Neuronal stem cell (in vitro differentiated cells): ENCODE measurements around the gene SUGP2.

Experiments used
- DNase-seq: peaks from one replicate; pipeline ENCODE4 v3.0.0-alpha.2; 2013; ENCODE audit warnings: low spot score
- H2AFZ ChIP-seq: one replicate; pipeline ENCODE4 v1.6.1; 2013; ENCODE audit warnings: mild to moderate bottlenecking, low read length, inconsistent platforms
- H2AK5ac ChIP-seq: 2 replicates; pipeline ENCODE4 v1.6.1; 2013; ENCODE audit warnings: low read depth, mild to moderate bottlenecking, inconsistent platforms, low read length, moderate library complexity, mixed read lengths
- H2BK120ac ChIP-seq: 2 replicates; pipeline ENCODE4 v1.6.1; 2013; ENCODE audit warnings: low read depth, mild to moderate bottlenecking, inconsistent platforms, low read length, moderate library complexity, mixed read lengths
- H2BK12ac ChIP-seq: one replicate; pipeline ENCODE4 v1.6.1; 2013; ENCODE audit warnings: low read length, inconsistent platforms
- H2BK15ac ChIP-seq: 2 replicates; pipeline ENCODE4 v1.6.1; 2013; ENCODE audit warnings: mild to moderate bottlenecking, low read length, inconsistent platforms, mixed read lengths
- H2BK5ac ChIP-seq: one replicate; pipeline ENCODE4 v1.6.1; 2013; ENCODE audit warnings: inconsistent platforms, mild to moderate bottlenecking, low read length, moderate library complexity
- H3K14ac ChIP-seq: one replicate; pipeline ENCODE4 v1.6.1; 2013; ENCODE audit warnings: low read length, inconsistent platforms
- H3K18ac ChIP-seq: 2 replicates; pipeline ENCODE4 v1.6.1; 2013; ENCODE audit warnings: low read length, inconsistent platforms
- H3K23ac ChIP-seq: 2 replicates; pipeline ENCODE4 v1.6.1; 2013; ENCODE audit warnings: low read depth, mild to moderate bottlenecking, mixed read lengths, low read length, inconsistent platforms; ENCODE audit not compliant: poor library complexity
- H3K27ac ChIP-seq: replicated peaks from 3 replicates; pipeline ENCODE4 v1.5.1; 2013; ENCODE audit warnings: low read length, inconsistent platforms
- H3K27me3 ChIP-seq, 3 experiments: 2 replicates each; pipeline ENCODE4 v1.6.1; 2013; ENCODE audit warnings: low read length in 3 of 3, mild to moderate bottlenecking in 2 of 3, inconsistent platforms in 1 of 3, low read depth in 1 of 3, mixed read lengths in 1 of 3, moderate library complexity in 1 of 3; ENCODE audit not compliant: control insufficient read depth in 3 of 3, insufficient read depth in 3 of 3
- H3K36me3 ChIP-seq, 2 donors: replicated peaks in 1 of 2; 2 replicates each; pipeline ENCODE4 v1.6.1; 2013; ENCODE audit warnings: low read length in 2 of 2; ENCODE audit not compliant: control insufficient read depth in 2 of 2, insufficient read depth in 2 of 2
- H3K4ac ChIP-seq: 2 replicates; pipeline ENCODE4 v1.6.1; 2013; ENCODE audit warnings: inconsistent platforms, mild to moderate bottlenecking, low read length, moderate library complexity
- H3K4me1 ChIP-seq, 2 donors: 1 replicate in 1 of 2; 2 replicates in 1 of 2; pipeline ENCODE4 v1.6.1; 2013; ENCODE audit warnings: low read length in 2 of 2, low read depth in 1 of 2; ENCODE audit not compliant: control insufficient read depth in 2 of 2, insufficient read depth in 1 of 2
- H3K4me2 ChIP-seq: one replicate; pipeline ENCODE4 v1.6.1; 2013; ENCODE audit warnings: mild to moderate bottlenecking, low read length, inconsistent platforms; ENCODE audit not compliant: insufficient read depth, poor library complexity, severe bottlenecking
- H3K4me3 ChIP-seq, 2 donors: 2 replicates each; pipeline ENCODE4 v1.5.1; 2013; ENCODE audit warnings: low read length in 2 of 2, mild to moderate bottlenecking in 2 of 2, inconsistent platforms in 1 of 2, moderate library complexity in 1 of 2
- H3K79me1 ChIP-seq: one replicate; pipeline ENCODE4 v1.6.1; 2013; ENCODE audit warnings: low read depth, mild to moderate bottlenecking, inconsistent platforms, low read length, moderate library complexity
- H3K9ac ChIP-seq: one replicate; pipeline ENCODE4 v1.6.1; 2013; ENCODE audit warnings: mild to moderate bottlenecking, low read depth, low read length, inconsistent platforms; ENCODE audit not compliant: poor library complexity
- H3K9me3 ChIP-seq, 2 donors: replicated peaks in 1 of 2; 2 replicates each; pipeline versions ENCODE3 to v1.6.1; 2013; ENCODE audit warnings: low read length in 2 of 2, mild to moderate bottlenecking in 2 of 2, inconsistent platforms in 1 of 2, low read depth in 1 of 2, mixed read lengths in 1 of 2, moderate library complexity in 1 of 2; ENCODE audit not compliant: control insufficient read depth in 2 of 2, insufficient read depth in 1 of 2
- H4K8ac ChIP-seq: one replicate; pipeline ENCODE4 v1.6.1; 2013; ENCODE audit warnings: low read depth, mild to moderate bottlenecking, inconsistent platforms, low read length, moderate library complexity
- H4K91ac ChIP-seq: one replicate; pipeline ENCODE4 v1.6.1; 2013; ENCODE audit warnings: low read length, low read depth, mild to moderate bottlenecking, inconsistent platforms; ENCODE audit not compliant: poor library complexity
- WGBS, 2 donors: extraction: QIAGEN DNeasy Blood & Tissue Kit; methylation state at CpG; one replicate each; pipeline ENCODE4 v1.1.7; 2013; ENCODE audit warnings: missing lambda C conversion rate in 2 of 2, mixed read lengths in 1 of 2; ENCODE audit not compliant: insufficient read length in 2 of 2, insufficient replicate concordance in 1 of 2; ENCODE audit errors: extremely low coverage in 2 of 2; 5-methylcytosine and 5-hydroxymethylcytosine counted together

Gene SUGP2

GRCh38 chr19:18946918-18947317 lies 86.4 kb downstream of the SUGP2 start:
- Histone ChIP-seq H3K9ac (no peak overlapping the region), H3K4ac (no peak overlapping the region), H2BK15ac (no peak overlapping the region), H2BK120ac (no peak overlapping the region), H3K14ac (no peak overlapping the region), H3K4me2 (no peak overlapping the region), H3K18ac (no peak overlapping the region), H3K4me3 (no peak overlapping the region), H4K8ac (no peak overlapping the region), H2AK5ac (no peak overlapping the region), H3K4me1 (peaks cover under 1 to 1% of the 10 kb centered on the region in 2 donors), H2AFZ (no peak overlapping the region), H2BK5ac (no peak overlapping the region), H3K9me3 (no peaks in the 10 kb centered on the region), H3K79me1 (peaks cover 2% of the 10 kb centered on the region), H3K27me3 (no peaks in the 10 kb centered on the region), H2BK12ac (no peak overlapping the region), H3K27ac (no peak overlapping the region), H3K36me3 (peaks cover 6 to 10% of the 10 kb centered on the region in 2 donors), H4K91ac (no peak overlapping the region), H3K23ac (no peak overlapping the region)
- no CpG with 5 or more reads among the region's 14 CpGs for WGBS, 2 donors
- DNase-seq = no peak

- Histone ChIP-seq H3K4me1 (peaks cover 6 to 7% of the 10 kb centered on the region in 2 donors), H3K27me3 (no peaks in the 10 kb centered on the region), H2BK15ac (no peak overlapping the region), H4K91ac (no peak overlapping the region), H3K4me3 (no peak overlapping the region), H3K9ac (no peak overlapping the region), H3K14ac (no peak overlapping the region), H3K9me3 (no peaks in the 10 kb centered on the region), H3K4ac (no peak overlapping the region), H4K8ac (no peak overlapping the region), H3K79me1 (peaks cover 2% of the 10 kb centered on the region), H3K27ac (no peak overlapping the region), H2BK120ac (no peak overlapping the region), H2AK5ac (no peak overlapping the region), H3K18ac (no peak overlapping the region), H3K36me3 (peaks cover 6 to 10% of the 10 kb centered on the region in 2 donors), H2AFZ (no peak overlapping the region), H3K4me2 (no peak overlapping the region), H3K23ac (no peak overlapping the region), H2BK5ac (no peak overlapping the region), H2BK12ac (no peak overlapping the region)
- no peak for DNase-seq
Measured at GRCh38 chr19:18946335-18946734, 87.0 kb downstream of the SUGP2 start.

GRCh38 chr19:18945297-18945696 lies 88.0 kb downstream of the SUGP2 start:
- H3K18ac ChIP-seq = no peak overlapping the region
- no peak overlapping the region for H2AFZ ChIP-seq
- H3K79me1 ChIP-seq = peaks cover 2% of the 10 kb centered on the region
- H3K36me3 ChIP-seq = peaks cover 6 to 10% of the 10 kb centered on the region in 2 donors
- H3K14ac ChIP-seq = no peak overlapping the region
- H2BK120ac ChIP-seq = no peak overlapping the region
- H4K8ac ChIP-seq = no peak overlapping the region
- no peak overlapping the region for H3K4me3 ChIP-seq
- H3K4me1 ChIP-seq = peaks cover 6 to 7% of the 10 kb centered on the region in 2 donors
- no peak overlapping the region for H3K9ac ChIP-seq
- H3K23ac ChIP-seq = no peak overlapping the region
- H2AK5ac ChIP-seq = no peak overlapping the region
- H2BK15ac ChIP-seq = no peak overlapping the region
- no peak overlapping the region for H3K4ac ChIP-seq
- no peak overlapping the region for H3K27ac ChIP-seq
- WGBS, 2 donors = no CpG with 5 or more reads among the region's 9 CpGs
- H4K91ac ChIP-seq = no peak overlapping the region
- H3K4me2 ChIP-seq = no peak overlapping the region
- no peaks in the 10 kb centered on the region for H3K27me3 ChIP-seq
- DNase-seq = no peak
- H2BK5ac ChIP-seq = no peak overlapping the region
- no peak overlapping the region for H2BK12ac ChIP-seq
- H3K9me3 ChIP-seq = no peaks in the 10 kb centered on the region

GRCh38 chr19:18943465-18943864 lies 89.9 kb downstream of the SUGP2 start:
- no peak overlapping the region for H2BK5ac ChIP-seq
- no peaks in the 10 kb centered on the region for H3K27me3 ChIP-seq
- H3K9me3 ChIP-seq = no peaks in the 10 kb centered on the region
- no peak for DNase-seq
- no CpG with 5 or more reads among the region's 4 CpGs for WGBS, 2 donors
- H2BK12ac ChIP-seq = no peak overlapping the region
- no peak overlapping the region for H3K27ac ChIP-seq
- no peak overlapping the region for H2BK120ac ChIP-seq
- no peak overlapping the region for H3K4me3 ChIP-seq
- no peak overlapping the region for H2BK15ac ChIP-seq
- no peak overlapping the region for H3K9ac ChIP-seq
- H3K36me3 ChIP-seq = peaks cover 9 to 20% of the 10 kb centered on the region in 2 donors
- H2AK5ac ChIP-seq = peak overlapping the region; percentile 68
- H3K18ac ChIP-seq = no peak overlapping the region
- no peak overlapping the region for H3K14ac ChIP-seq
- no peak overlapping the region for H3K4me2 ChIP-seq
- no peak overlapping the region for H2AFZ ChIP-seq
- peaks cover 9% of the 10 kb centered on the region for H3K79me1 ChIP-seq
- no peak overlapping the region for H3K4ac ChIP-seq
- H3K4me1 ChIP-seq = peaks cover 11 to 12% of the 10 kb centered on the region in 2 donors
- H4K8ac ChIP-seq = no peak overlapping the region
- no peak overlapping the region for H3K23ac ChIP-seq
- H4K91ac ChIP-seq = no peak overlapping the region
